Left kidney (tissue), 2 donors: ENCODE measurements around the gene CHST8. TPM values are rescaled to one million over a fixed set of nuclear protein-coding genes. Genes with fewer than 3 reads are reported as not detected.
"Not testable (repeated sequence)": the region's sequence is repeated elsewhere in the genome, so short reads cannot be mapped to it uniquely, and the experiment has no call there.

Source experiments
- DNase-seq: peaks from one replicate; pipeline ENCODE4 v3.0.0-alpha.2; 2013
- polyA plus RNA-seq: library from polyadenylated mRNA; unstranded; fragments of 120-200 nt; gene quantifications from one replicate; pipeline ENCODE4 v1.2.1, GENCODE V29; 2013; ENCODE audit not compliant: insufficient read length

The CHST8 gene
- polyA plus RNA-seq, 1 donor: 0.17 TPM

DNA sequence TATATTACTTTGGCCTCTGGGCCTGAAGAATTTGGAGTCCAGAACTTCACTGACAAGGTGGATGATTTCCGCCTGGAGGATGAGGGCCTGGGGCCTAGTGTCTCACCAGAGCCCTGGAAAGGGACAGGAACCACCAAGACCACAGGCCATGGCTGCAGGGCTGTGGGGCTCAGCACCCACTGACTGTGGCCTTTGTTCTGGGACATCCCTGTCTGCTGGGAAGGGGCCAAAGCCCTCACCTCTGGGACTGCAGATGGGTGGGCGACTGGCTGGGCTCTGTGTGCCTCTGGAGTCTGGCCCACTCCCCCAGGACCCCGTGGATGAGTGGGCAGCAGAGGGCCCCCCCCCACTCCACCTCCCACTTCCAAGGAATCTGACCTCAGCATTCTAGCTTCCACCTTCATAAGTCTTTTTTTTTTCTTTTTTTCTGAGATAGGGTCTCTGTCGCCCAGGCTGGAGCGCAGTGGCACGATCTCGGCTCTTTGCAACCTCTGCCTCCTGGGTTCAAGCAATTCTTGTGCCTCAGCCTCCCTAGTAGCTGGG, 20.3 kb downstream of the CHST8 start:
- DNase-seq: no peak

GRCh38 chr19:33644284-33644836, 22.6 kb downstream of the CHST8 start:
- no peak for DNase-seq

DNA sequence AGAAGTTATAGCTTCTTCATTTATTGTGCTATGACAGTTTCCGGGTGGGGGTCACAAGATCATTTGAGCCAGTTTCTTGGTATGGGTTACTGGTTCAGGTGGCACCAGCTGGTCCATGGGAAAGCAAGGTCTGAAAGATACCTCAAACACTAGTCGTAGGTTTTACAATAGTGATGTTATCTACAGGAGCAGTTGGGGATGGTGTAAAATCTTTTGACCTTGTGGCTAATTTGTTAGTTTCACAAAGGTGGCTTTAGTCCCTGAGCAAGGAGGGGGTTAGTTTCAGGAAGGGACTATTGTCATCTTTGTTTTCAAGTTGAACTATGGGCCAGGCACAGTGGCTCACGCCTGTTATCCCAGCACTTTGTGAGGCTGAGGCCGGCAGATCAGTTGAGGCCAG, 24.6 kb downstream of the CHST8 start:
- no peak for DNase-seq

DNA sequence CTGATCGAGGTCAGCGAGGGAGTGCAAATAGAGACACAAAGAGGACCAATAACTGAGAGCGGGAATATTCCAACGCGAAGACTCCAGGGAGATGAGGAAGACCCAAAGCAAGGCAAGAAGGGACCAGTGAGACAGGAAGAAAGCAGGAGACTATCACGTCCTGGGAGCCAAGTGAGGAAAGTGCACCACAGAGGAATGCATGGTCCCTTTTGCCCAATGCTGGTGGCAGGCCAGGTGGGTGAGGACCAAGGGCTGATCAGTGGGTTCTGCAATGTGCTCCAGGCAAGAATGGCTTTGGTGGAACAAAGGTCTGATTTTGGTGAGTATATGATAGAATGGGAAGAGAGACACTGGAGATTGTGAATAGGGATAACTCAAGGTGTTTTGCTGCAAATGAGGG, 25.4 kb downstream of the CHST8 start:
- no peak for DNase-seq

DNA sequence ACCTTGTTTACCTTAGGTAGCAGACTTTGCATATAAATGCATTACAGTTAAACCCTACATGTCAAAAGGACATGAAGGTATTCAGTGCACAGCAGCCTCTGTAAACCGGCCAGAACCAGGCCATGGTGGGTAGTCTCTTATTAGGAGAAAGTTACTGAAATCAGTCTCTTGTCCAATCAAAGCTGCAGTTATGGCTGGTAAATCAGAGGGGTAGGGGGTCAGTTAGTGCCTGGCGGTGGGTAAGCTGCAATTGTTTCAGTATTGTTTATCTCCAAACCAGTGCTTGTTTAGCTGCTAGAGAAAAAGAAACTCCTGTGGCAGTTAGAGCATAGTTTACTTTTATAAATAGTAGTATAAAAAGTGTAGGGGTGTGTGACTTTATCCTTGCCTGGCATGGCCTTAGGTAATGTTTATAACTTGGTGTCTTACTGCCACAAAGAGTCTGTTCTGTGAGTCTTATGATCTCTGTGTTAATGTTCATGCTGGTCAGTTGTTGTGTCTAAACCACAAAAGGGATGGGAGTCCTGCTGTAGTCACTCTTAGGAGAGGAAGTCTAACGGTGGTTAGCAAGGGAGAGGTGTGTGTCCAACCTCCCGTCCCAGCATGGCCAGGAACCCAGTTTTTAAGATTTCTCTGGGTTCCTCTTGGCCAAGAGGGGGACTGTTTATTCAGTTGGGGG, 28.0 kb downstream of the CHST8 start:
- DNase-seq: no peak

DNA sequence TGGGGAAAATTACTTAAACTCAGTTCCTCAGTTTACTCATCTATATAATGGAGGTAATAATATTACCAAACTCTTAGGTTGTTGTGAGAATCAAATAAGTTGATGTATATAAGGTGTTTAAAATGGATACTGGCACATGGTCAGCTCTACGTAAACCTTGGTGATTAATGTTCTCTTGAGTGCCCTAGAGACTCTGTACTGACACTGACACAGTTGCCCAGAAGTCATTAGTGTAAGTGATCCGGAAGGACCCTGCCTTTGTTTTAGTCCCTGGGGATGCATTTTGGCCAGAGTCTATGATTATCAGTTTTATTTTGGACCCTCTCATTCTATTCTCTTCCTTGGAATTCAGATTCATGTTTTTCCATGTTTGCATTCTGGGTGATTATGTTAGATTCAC, 31.9 kb downstream of the CHST8 start:
- no peak for DNase-seq

GRCh38 chr19:33654840-33655508, 33.2 kb downstream of the CHST8 start:
- DNase-seq: no peak

DNA sequence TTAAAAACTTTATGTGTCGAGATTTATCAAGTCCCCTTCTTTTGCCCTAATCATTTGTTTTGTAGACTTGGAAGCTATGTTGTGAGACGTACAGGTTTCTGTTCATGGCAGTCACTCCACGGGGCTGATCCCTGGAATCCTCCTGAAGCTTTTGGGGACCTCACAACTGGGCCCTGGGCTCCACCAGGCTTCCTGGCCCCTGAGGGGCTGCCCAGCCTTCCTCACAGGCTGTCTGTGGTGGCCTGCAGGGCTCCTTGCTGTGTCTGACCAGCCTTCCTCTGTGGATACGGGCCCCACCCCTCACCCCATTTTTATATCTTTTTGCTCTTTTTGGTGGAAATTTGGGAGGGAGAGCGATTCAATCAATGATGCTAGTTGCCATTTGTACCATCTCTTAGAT, 38.1 kb downstream of the CHST8 start:
- no peak for DNase-seq

DNA sequence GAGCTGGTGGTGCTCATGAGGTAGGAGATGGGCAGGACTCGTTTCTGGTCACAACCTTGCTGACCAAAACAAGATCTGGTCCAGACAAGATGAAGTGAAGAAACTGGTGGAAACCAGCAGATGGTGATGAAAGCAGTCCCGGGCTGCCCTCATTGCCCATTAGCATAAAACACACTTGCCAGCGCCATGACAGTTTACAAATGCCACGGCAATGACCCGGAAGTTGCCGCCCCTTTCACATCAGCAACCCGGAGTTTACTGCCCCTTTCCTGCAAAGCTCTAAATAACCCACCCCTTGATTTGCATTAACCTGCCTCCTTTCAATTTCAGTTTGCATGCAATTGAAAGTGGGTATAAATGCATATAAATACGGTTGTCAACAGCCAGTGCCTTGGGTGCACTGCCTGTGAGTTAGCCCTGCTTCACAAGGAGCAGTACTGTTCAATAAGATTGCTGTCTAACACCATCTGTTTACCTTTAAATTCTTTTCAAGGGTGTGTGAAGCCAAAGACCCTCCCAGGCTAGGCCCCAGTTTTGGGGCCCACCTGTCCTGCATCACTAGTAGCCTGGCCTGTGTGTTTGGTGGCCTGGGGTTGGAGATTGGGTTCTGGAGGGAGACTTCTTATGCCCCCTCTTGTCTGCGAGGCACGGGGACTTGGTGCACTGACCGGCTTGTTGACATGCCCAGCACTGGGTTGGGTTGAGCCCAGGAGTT, 38.8 kb downstream of the CHST8 start:
- no peak for DNase-seq

- no peak for DNase-seq
Measured at GRCh38 chr19:33661336-33661735, 39.6 kb downstream of the CHST8 start.

DNA sequence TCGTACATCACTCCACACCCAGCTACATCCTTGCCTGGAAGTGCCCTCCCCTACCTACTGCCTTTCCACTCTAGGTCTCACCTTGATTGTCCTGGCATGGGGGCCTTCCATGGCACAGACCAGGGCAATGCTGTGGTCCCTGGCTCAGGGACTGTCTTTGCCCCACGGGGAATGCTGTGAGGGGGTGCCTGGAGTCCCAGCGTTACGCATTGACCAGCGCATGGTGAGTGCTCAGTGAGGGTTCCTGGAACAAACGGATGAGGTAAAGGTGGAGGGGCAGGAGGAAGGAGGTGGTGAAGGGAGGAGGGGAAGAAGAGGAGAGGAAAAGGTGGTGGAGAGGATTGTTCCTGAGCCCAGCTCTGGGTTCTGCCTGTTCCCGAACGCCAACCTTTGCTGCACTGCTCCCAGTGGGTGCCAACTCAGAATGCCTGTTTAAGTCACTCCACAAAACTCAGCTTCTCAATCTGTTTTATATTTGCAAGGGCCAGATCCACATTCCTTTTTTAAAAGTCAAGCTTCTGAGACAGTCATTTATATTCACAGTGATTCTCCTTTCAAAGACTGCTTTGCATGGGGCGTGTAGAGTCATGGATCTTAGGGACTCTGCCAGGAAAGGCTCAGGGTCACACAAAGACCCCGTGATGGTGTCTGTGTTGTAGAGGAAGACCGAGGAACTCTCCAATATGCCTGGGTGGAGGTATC, 40.8 kb downstream of the CHST8 start:
- DNase-seq: no peak

- DNase-seq: not testable (repeated sequence)
Measured at GRCh38 chr19:33663316-33663715, 41.6 kb downstream of the CHST8 start.

- no peak for DNase-seq
Measured at GRCh38 chr19:33664744-33665143, 43.0 kb downstream of the CHST8 start.

DNA sequence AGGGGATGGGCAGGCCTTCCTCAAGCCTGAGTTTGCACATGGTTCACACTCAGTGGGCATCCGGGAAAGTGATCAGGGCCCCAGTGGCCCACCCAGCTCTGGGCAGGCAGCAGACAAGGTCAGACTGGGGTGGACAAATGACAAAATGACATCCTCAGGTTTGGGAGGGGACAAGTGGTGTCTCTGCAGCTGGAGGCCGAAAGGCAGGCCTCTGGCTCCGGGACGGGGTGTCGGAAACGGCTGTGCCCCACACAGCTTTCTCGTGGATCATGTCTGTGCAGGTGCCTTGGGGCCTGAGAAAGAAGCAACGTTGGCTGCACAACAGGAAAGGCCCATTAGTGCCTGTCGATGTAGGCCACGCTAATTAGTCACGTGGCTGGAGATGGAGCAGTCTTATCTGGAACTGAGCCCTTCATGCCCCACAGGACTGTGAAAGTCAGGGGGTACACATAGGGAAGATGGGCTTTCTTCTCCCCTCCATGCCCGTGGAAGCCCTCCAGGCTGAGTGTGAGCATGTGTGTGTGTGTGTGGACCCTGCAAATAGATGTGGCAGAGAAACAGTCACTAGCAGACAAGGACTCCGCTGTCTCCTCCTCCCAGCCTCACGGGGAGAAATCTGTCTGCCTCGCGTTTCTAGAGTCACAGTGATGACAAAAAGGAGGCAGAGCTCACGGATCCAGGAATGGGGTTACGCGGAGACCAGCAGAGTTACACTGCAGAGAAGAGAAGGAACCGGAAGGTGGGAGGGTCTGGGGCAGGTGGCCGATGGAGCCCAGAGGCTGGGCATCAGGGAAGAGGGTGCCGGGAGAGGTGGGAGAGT, 44.2 kb downstream of the CHST8 start:
- no peak for DNase-seq

- no peak for DNase-seq
Measured at GRCh38 chr19:33667141-33667650, 45.4 kb downstream of the CHST8 start.

GRCh38 chr19:33667881-33668280, 46.1 kb downstream of the CHST8 start:
- DNase-seq: no peak

GRCh38 chr19:33668968-33669367, 47.2 kb downstream of the CHST8 start:
- no peak for DNase-seq

- DNase-seq: no peak
Measured at GRCh38 chr19:33669376-33669775, 47.6 kb downstream of the CHST8 start.

GRCh38 chr19:33670398-33670797, 48.6 kb downstream of the CHST8 start:
- DNase-seq: no peak

DNA sequence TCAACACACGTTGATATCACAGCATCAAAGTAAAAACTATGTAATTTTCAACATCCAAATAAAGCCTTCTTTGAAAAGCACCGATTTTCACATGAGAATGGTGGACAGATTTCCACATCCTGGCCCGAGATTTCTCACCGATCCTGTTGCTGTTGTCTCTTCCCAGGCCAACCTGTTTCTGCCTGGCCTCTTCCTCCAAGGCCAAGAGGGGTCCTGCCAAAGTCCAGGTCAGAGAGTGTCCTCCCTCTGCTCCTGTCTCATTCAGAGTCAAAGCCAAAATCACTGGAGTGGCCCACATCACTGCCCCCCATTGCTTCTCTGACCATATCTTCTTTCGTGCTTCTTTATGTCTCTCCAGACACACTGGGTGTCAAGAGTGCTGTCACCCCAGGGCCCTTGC, 49.5 kb downstream of the CHST8 start:
- DNase-seq: no peak

DNA sequence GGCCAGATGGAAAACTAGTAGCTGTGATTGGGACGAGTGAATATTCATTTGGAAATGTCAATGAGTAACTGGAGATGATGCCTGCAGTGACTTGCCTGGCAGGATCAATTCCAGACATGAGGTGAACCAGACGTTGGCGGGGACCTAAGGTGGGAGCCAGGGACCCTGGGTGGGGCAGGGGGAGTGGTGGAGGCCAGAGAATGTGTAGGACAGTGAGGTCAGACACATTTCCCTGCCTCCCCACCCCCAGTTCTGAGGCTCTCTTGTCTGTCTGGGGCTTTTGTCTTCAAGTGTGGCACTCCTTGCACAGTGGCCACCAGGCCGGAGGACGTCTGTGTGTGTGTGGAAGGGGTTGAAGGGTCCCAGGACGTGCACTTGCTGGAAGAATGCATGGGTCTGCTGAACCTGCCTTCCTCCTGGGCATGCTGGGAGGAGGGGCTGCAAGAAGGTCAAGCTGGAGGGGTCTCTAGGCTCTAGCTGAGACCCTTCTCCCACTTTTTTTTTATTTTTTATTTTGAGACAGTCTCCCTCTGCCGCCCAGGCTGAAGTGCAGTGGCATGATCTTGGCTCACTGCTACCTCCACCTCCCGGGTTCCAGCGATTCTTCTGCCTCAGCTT, 51.6 kb downstream of the CHST8 start:
- DNase-seq: no peak
